ENCODE results near the gene NTM.

DNA sequence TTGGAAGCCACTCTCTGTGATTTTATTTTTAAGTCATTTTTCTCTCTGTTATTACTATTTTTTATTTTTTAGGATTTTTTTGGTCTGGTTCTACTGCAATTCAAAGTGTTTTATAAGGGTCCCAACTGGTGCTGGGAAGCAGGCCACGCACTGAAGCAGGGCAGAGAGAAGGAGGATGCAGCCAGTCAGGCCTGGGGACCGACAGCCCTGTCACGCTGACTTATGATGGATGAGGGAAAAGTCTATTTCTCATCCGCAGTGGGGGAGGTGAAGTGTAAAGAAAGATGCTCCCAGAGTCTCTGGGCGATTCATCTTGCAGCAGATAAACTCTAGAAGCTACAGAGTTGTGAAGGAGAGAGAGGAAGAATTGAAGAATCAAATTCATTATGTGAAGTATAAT, 191.6 kb downstream of the NTM start:
- TF ChIP-seq, protein P1, sequence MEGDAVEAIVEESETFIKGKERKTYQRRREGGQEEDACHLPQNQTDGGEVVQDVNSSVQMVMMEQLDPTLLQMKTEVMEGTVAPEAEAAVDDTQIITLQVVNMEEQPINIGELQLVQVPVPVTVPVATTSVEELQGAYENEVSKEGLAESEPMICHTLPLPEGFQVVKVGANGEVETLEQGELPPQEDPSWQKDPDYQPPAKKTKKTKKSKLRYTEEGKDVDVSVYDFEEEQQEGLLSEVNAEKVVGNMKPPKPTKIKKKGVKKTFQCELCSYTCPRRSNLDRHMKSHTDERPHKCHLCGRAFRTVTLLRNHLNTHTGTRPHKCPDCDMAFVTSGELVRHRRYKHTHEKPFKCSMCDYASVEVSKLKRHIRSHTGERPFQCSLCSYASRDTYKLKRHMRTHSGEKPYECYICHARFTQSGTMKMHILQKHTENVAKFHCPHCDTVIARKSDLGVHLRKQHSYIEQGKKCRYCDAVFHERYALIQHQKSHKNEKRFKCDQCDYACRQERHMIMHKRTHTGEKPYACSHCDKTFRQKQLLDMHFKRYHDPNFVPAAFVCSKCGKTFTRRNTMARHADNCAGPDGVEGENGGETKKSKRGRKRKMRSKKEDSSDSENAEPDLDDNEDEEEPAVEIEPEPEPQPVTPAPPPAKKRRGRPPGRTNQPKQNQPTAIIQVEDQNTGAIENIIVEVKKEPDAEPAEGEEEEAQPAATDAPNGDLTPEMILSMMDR (IDR thresholded peaks at IDR 0.05; ENCODE audit: low read depth, low read length, poor library complexity, severe bottlenecking), result no peak
- TF ChIP-seq EZH2phosphoT487 (IDR thresholded peaks at IDR 0.05; ENCODE audit: borderline replicate concordance, low read length), result no peak
